Fibroblast of lung (primary cell): ENCODE data around the gene GPRIN2. TPM values are rescaled to one million over a fixed set of nuclear protein-coding genes. Genes with fewer than 3 reads are reported as not detected.

Source experiments
- DNase-seq, 2 donors: peaks; one replicate each; pipeline versions ENCODE4 v3.0.0 to v3.0.0-alpha.2; 2010; ENCODE audit warnings: low read depth in 2 of 2
- H2AFZ ChIP-seq: 2 replicates; pipeline ENCODE4 v1.5.1; 2012; ENCODE audit warnings: low read length, control low read depth, inconsistent platforms
- H3K27ac ChIP-seq: 2 replicates; pipeline ENCODE4 v1.5.1; 2011; ENCODE audit warnings: low read length, control low read depth; ENCODE audit not compliant: insufficient read depth
- H3K27me3 ChIP-seq: 2 replicates; pipeline ENCODE4 v1.5.1; 2011; ENCODE audit warnings: mild to moderate bottlenecking, low read length; ENCODE audit not compliant: control insufficient read depth, insufficient read depth
- H3K36me3 ChIP-seq: 2 replicates; pipeline ENCODE4 v1.5.1; 2011; ENCODE audit warnings: low read length; ENCODE audit not compliant: control insufficient read depth, insufficient read depth
- H3K4me1 ChIP-seq: 2 replicates; pipeline ENCODE4 v1.5.1; 2011; ENCODE audit warnings: low read length; ENCODE audit not compliant: control insufficient read depth, insufficient read depth; ENCODE audit errors: extremely low read depth
- H3K4me2 ChIP-seq: 2 replicates; pipeline ENCODE4 v1.5.1; 2011; ENCODE audit warnings: low read length, control low read depth; ENCODE audit not compliant: insufficient read depth; ENCODE audit errors: extremely low read depth
- H3K4me3 ChIP-seq, 4 experiments: fragments of 200-600 bp in 1 of 4; sonication (generic) in 1 of 4; replicated peaks in 1 of 4; 2 replicates each; pipeline ENCODE4 v1.5.1; 2011 to 2016; ENCODE audit warnings: low read length in 4 of 4, low read depth in 3 of 4, mild to moderate bottlenecking in 3 of 4, control low read depth in 2 of 4, inconsistent platforms in 1 of 4, mixed read lengths in 1 of 4; ENCODE audit not compliant: insufficient read depth in 1 of 4; ENCODE audit errors: control extremely low read depth in 1 of 4
- H3K79me2 ChIP-seq: 2 replicates; pipeline ENCODE4 v1.5.1; 2012; ENCODE audit warnings: mild to moderate bottlenecking, low read length, inconsistent platforms; ENCODE audit not compliant: control insufficient read depth, insufficient read depth
- H3K9ac ChIP-seq: 2 replicates; pipeline ENCODE4 v1.5.1; 2011; ENCODE audit warnings: mild to moderate bottlenecking, low read length, control low read depth; ENCODE audit not compliant: insufficient read depth
- H3K9me3 ChIP-seq: 2 replicates; pipeline ENCODE4 v1.5.1; 2012; ENCODE audit warnings: low read depth, low read length; ENCODE audit not compliant: control insufficient read depth, insufficient read depth
- H4K20me1 ChIP-seq: 2 replicates; pipeline ENCODE4 v1.5.1; 2011; ENCODE audit warnings: low read length; ENCODE audit not compliant: control insufficient read depth, insufficient read depth; ENCODE audit errors: extremely low read depth
- EZH2 ChIP-seq: IDR thresholded peaks from 2 replicates; pipeline ENCODE4 v1.5.1; 2012; ENCODE audit warnings: low read length, control low read depth, mild to moderate bottlenecking; ENCODE audit errors: missing control alignments
- polyA plus RNA-seq, 2 donors: library from polyadenylated mRNA; depleted of rRNA in 1 of 2; stranded (reverse) in 1 of 2; unstranded in 1 of 2; fragments of >200 nt; gene quantifications; 2 replicates each; pipeline ENCODE4 v1.2.1, GENCODE V29; 2011 to 2012; ENCODE audit warnings: missing spikeins in 1 of 2
- total RNA-seq: library from RNA; depleted of rRNA; stranded (reverse); fragments of >200 nt; gene quantifications from 2 replicates; pipeline ENCODE4 v1.2.1, GENCODE V29; 2014
- TF ChIP-seq, protein P1 (sequence below), 2 donors: IDR thresholded peaks in 1 of 2; conservative IDR thresholded peaks in 1 of 2; 1 replicate in 1 of 2; 2 replicates in 1 of 2; pipeline ENCODE4 v1.5.1; 2011 to 2012; ENCODE audit warnings: low read length in 2 of 2, control low read depth in 1 of 2, inconsistent platforms in 1 of 2, low read depth in 1 of 2, mild to moderate bottlenecking in 1 of 2

GPRIN2 gene
- total and polyA plus RNA-seq, 2 donors (not counting 1 experiment from before 2014, with no cell fraction given) = not detected

DNA sequence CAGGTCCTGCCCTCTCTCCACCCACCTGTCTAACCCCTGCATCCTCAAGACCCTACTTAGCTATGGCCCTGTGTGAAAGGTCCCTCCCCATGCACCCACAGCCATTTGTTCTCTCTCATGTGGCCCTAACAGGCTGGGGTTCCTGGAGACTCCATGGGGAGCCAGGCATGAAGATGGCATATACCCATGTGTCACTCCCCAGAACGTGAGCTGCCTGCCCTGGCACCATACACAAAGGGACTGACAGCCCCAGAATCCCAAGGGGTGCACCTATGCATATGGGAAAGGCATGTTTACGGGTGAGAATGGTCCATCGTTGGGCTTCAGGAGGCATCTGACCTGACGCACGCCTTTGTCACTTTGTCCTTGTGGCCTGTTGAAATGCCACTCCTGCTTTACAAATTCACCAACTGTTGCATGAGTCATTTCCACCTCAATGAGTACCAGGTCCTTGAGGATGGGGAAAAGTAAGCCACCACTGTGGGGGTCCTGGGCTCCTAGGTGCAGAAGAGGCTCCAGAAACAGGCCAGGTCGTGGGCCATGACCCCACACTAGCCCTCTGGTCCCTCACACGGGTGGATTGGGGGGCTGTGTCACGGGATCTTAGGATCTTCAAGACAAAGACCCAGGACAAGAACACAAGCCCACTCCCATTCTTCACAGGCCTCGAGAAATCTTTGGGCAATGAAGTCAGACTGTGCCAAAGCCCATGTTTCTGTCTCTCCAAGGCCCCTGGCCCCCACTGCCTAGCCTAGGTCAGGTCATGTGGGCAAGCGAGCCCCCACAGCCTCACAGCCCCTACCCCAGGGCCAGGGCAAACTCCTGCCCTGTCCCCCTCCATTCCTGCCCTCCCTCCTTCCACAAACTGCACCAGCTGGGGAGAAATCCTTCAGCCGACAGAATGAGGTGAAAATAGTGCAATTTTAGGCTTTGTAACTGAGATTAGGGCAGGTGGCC, 8.6 kb downstream of the GPRIN2 start:
- TF ChIP-seq EZH2 = no peak
- TF ChIP-seq, protein P1, sequence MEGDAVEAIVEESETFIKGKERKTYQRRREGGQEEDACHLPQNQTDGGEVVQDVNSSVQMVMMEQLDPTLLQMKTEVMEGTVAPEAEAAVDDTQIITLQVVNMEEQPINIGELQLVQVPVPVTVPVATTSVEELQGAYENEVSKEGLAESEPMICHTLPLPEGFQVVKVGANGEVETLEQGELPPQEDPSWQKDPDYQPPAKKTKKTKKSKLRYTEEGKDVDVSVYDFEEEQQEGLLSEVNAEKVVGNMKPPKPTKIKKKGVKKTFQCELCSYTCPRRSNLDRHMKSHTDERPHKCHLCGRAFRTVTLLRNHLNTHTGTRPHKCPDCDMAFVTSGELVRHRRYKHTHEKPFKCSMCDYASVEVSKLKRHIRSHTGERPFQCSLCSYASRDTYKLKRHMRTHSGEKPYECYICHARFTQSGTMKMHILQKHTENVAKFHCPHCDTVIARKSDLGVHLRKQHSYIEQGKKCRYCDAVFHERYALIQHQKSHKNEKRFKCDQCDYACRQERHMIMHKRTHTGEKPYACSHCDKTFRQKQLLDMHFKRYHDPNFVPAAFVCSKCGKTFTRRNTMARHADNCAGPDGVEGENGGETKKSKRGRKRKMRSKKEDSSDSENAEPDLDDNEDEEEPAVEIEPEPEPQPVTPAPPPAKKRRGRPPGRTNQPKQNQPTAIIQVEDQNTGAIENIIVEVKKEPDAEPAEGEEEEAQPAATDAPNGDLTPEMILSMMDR (conservative IDR thresholded peaks at IDR 0.05 in 1 of 2, IDR thresholded peaks at IDR 0.05 in 1 of 2; ENCODE audit: low read depth in 1 of 2, low read length in 2 of 2) = no peak
- H3K36me3 ChIP-seq = no peaks in the 10 kb centered on the region
- no peaks in the 10 kb centered on the region for H3K4me1 ChIP-seq
- no peak overlapping the region for H2AFZ ChIP-seq
- no peak overlapping the region for H3K27ac ChIP-seq
- H3K9me3 ChIP-seq = no peaks in the 10 kb centered on the region
- H3K79me2 ChIP-seq = no peaks in the 10 kb centered on the region
- H3K4me2 ChIP-seq = no peak overlapping the region
- no peak overlapping the region for H3K4me3 ChIP-seq
- DNase-seq = no peak
- H3K27me3 ChIP-seq = peaks cover 21% of the 10 kb centered on the region
- H4K20me1 ChIP-seq = no peaks in the 10 kb centered on the region
- no peak overlapping the region for H3K9ac ChIP-seq

DNA sequence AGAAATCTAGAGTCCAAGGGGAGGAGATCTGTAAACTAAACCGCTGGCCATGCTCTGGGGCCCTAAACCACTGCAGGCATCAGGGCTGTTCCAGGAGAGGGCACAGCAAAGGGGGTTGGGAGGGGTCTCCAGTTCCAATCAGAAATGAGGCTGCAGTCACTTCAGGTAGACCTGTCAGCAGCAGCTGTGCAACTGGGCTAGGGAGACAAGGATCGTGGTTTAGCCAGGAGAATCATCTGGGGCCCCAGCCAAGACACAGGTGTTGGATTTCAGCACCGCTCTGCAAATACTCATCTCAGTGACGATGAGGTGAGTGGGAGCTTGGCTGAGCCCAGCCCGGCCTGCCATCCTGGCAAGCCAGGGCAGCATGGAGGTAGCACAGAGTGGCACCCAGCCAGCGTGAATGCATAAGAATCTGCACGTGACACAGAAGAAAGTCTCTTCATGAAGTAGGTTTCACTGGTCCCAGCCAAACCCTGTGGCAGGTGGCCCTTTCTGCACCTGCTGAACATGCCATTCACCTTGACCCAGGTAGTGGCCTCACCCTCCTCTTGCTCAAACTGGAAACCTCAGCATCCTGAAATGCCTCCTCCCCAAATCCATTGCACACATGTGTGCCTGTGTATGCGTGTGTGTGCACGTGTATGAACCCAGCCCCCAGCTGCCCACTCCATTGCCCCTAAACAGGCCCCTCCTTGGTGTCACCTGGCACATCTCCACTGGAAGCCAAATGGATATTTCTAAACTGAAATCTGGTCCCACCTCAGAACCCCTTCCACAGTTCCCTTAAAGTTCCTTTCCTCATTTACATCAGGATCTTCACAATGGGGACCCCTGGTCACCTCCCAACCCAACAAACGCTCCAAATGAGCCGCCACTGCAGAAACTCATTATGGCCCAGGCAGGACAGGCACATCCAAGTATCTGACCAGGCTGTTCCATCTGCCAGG, 9.6 kb downstream of the GPRIN2 start:
- no peak for DNase-seq
- Histone ChIP-seq H3K36me3 (no peaks in the 10 kb centered on the region), H2AFZ (no peak overlapping the region)

More for the DNA sequence above, 9.6 kb downstream of the GPRIN2 start:
- H3K27me3 ChIP-seq = peaks cover 15% of the 10 kb centered on the region
- no peak overlapping the region for H3K9ac ChIP-seq
- TF ChIP-seq, protein P1 (conservative IDR thresholded peaks at IDR 0.05 in 1 of 2, IDR thresholded peaks at IDR 0.05 in 1 of 2; ENCODE audit: low read depth in 1 of 2, low read length in 2 of 2) = no peak
- TF ChIP-seq EZH2 = no peak
- no peaks in the 10 kb centered on the region for H3K9me3 ChIP-seq
- no peaks in the 10 kb centered on the region for H4K20me1 ChIP-seq
- H3K4me2 ChIP-seq = no peak overlapping the region
- H3K4me3 ChIP-seq = no peak overlapping the region
- no peaks in the 10 kb centered on the region for H3K4me1 ChIP-seq
- no peak overlapping the region for H3K27ac ChIP-seq
- no peaks in the 10 kb centered on the region for H3K79me2 ChIP-seq
